Fibroblast of skin of abdomen (primary cell): ENCODE results near the gene IPCEF1.
"Not testable (repeated sequence)": the region's sequence is repeated elsewhere in the genome, so short reads cannot be mapped to it uniquely, and the experiment has no call there.

Experiments
- DNase-seq: peaks from one replicate; pipeline ENCODE4 v3.0.0-alpha.2; 2013

The IPCEF1 gene

GRCh38 chr6:154371281-154371680 lies 14.7 kb upstream of the IPCEF1 start:
- no peak for DNase-seq

GRCh38 chr6:154370545-154370944 lies 13.9 kb upstream of the IPCEF1 start:
- peak; percentile 52 for DNase-seq

- DNase-seq = no peak
These were observed 11.5 kb upstream of the IPCEF1 start for GRCh38 chr6:154367839-154368695.

GRCh38 chr6:154367336-154367735 lies 10.7 kb upstream of the IPCEF1 start:
- DNase-seq = no peak

- DNase-seq = peak; percentile 74
These were observed 7.2 kb upstream of the IPCEF1 start for GRCh38 chr6:154363821-154364220.

GRCh38 chr6:154361476-154361875 lies 4.9 kb upstream of the IPCEF1 start:
- DNase-seq = no peak

GRCh38 chr6:154360476-154360875 lies 3.9 kb upstream of the IPCEF1 start:
- no peak for DNase-seq

- no peak for DNase-seq
These were observed 3.1 kb upstream of the IPCEF1 start for GRCh38 chr6:154359679-154360078.

- DNase-seq = peak; percentile 21
These were observed 2.6 kb upstream of the IPCEF1 start for GRCh38 chr6:154359161-154359574.

- DNase-seq = no peak
These were observed 1.5 kb upstream of the IPCEF1 start for GRCh38 chr6:154358019-154358545.

- DNase-seq = no peak
These were observed 490 bp downstream of the IPCEF1 start for GRCh38 chr6:154356113-154356512.

GRCh38 chr6:154354265-154354777 lies 2.3 kb downstream of the IPCEF1 start:
- DNase-seq = no peak

GRCh38 chr6:154353626-154354025 lies 3.0 kb downstream of the IPCEF1 start:
- no peak for DNase-seq

GRCh38 chr6:154352898-154353585 lies 3.6 kb downstream of the IPCEF1 start:
- no peak for DNase-seq

- DNase-seq = peak; percentile 16
These were observed 6.3 kb downstream of the IPCEF1 start for GRCh38 chr6:154350293-154350692.

- no peak for DNase-seq
These were observed 8.6 kb downstream of the IPCEF1 start for GRCh38 chr6:154347981-154348380.

GRCh38 chr6:154345811-154346210 lies 10.8 kb downstream of the IPCEF1 start:
- no peak for DNase-seq

- peak; percentile 49 for DNase-seq
These were observed 12.9 kb downstream of the IPCEF1 start for GRCh38 chr6:154343473-154344308.

GRCh38 chr6:154341871-154342270 lies 14.7 kb downstream of the IPCEF1 start:
- no peak for DNase-seq

GRCh38 chr6:154341336-154341735 lies 15.3 kb downstream of the IPCEF1 start:
- DNase-seq = no peak

- no peak for DNase-seq
These were observed 19.1 kb downstream of the IPCEF1 start for GRCh38 chr6:154337406-154338005.

- DNase-seq = not testable (repeated sequence)
These were observed 22.5 kb downstream of the IPCEF1 start for GRCh38 chr6:154334147-154334546.
